Chondrocyte (in vitro differentiated cells): ENCODE measurements around the gene KIF1C. TPM values are rescaled to one million over a fixed set of nuclear protein-coding genes. Genes with fewer than 3 reads are reported as not detected.

ENCODE experiments used
- DNase-seq: peaks from one replicate; pipeline ENCODE4 v3.0.0; 2021; ENCODE audit warnings: mixed read lengths, low spot score
- H3K27ac Mint-ChIP-seq: one replicate; pipeline ENCODE4 v1.8.0; 2021; ENCODE audit warnings: mild to moderate bottlenecking, moderate library complexity, mixed read lengths; ENCODE audit not compliant: unreplicated experiment
- H3K27me3 Mint-ChIP-seq: 2 replicates; pipeline ENCODE4 v1.8.0; 2021; ENCODE audit warnings: low read depth, mixed read lengths
- H3K36me3 Mint-ChIP-seq: 2 replicates; pipeline ENCODE4 v1.8.0; 2021; ENCODE audit warnings: low read depth, mixed read lengths
- H3K4me1 Mint-ChIP-seq: 2 replicates; pipeline ENCODE4 v1.8.0; 2021; ENCODE audit warnings: low read depth, mild to moderate bottlenecking, mixed read lengths
- H3K4me3 Mint-ChIP-seq: one replicate; pipeline ENCODE4 v1.8.0; 2021; ENCODE audit warnings: mild to moderate bottlenecking, moderate library complexity, mixed read lengths; ENCODE audit not compliant: unreplicated experiment
- H3K9me3 Mint-ChIP-seq: 2 replicates; pipeline ENCODE4 v1.8.0; 2021; ENCODE audit warnings: low read depth, mixed read lengths
- total RNA-seq: library from RNA; stranded (reverse); gene quantifications from 3 replicates; pipeline ENCODE4 v1.2.1, GENCODE V29; 2021
- TF ChIP-seq, protein P1 (sequence below): fragments of 200-600 bp; sonication (generic); IDR thresholded peaks from 2 replicates; pipeline ENCODE4 v1.5.0; 2021; ENCODE audit warnings: antibody characterized with exemption, mild to moderate bottlenecking, moderate library complexity

The KIF1C gene
- total RNA-seq, 1 donor from 2014 or later = 174 TPM

DNA sequence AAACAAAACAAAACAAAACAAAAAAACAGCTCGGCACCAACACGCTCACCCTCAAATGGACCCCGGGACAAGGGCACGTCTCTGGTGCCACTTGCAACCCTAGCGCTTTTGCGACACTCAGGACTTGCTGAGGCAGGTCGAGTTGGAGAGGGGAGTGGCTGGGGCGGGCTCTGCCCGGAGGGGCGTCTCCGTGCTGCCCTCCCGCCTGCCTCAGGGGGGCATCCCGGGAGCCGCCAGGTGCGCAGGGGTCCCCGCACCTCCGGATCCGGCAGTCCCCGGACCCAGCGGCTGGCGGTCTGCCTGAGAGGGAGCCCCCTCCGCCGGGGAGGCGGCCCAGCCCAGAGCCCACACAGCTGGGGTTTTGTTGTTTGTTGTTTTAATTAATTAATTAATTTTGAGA lies 37.6 kb downstream of the KIF1C start, which contains the start of gene SLC52A1:
Gene SLC52A1 (minus strand): TSS at position 112 of the 400 bp plus-strand sequence. CDS start 820 bp downstream, outside the sequence.
- Mint-ChIP-seq H3K4me3 (no peak within 1 kb of the TSS), H3K9me3 (no peaks in the 10 kb centered on the region), H3K36me3 (no peaks in the 10 kb centered on the region), H3K27ac (no peak within 1 kb of the TSS), H3K4me1 (peaks cover 6% of the 10 kb centered on the region), H3K27me3 (peaks cover 5% of the 10 kb centered on the region)
- no peak for DNase-seq
- TF ChIP-seq, protein P1, sequence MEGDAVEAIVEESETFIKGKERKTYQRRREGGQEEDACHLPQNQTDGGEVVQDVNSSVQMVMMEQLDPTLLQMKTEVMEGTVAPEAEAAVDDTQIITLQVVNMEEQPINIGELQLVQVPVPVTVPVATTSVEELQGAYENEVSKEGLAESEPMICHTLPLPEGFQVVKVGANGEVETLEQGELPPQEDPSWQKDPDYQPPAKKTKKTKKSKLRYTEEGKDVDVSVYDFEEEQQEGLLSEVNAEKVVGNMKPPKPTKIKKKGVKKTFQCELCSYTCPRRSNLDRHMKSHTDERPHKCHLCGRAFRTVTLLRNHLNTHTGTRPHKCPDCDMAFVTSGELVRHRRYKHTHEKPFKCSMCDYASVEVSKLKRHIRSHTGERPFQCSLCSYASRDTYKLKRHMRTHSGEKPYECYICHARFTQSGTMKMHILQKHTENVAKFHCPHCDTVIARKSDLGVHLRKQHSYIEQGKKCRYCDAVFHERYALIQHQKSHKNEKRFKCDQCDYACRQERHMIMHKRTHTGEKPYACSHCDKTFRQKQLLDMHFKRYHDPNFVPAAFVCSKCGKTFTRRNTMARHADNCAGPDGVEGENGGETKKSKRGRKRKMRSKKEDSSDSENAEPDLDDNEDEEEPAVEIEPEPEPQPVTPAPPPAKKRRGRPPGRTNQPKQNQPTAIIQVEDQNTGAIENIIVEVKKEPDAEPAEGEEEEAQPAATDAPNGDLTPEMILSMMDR = no peak

- DNase-seq = no peak
- H3K27ac Mint-ChIP-seq = no peak overlapping the region
- no peaks in the 10 kb centered on the region for H3K9me3 Mint-ChIP-seq
- H3K27me3 Mint-ChIP-seq = no peaks in the 10 kb centered on the region
- no peak overlapping the region for H3K4me3 Mint-ChIP-seq
- no peaks in the 10 kb centered on the region for H3K36me3 Mint-ChIP-seq
- TF ChIP-seq, protein P1 = no peak
- no peaks in the 10 kb centered on the region for H3K4me1 Mint-ChIP-seq
Observed at GRCh38 chr17:5042157-5043022, 44.6 kb downstream of the KIF1C start.

DNA sequence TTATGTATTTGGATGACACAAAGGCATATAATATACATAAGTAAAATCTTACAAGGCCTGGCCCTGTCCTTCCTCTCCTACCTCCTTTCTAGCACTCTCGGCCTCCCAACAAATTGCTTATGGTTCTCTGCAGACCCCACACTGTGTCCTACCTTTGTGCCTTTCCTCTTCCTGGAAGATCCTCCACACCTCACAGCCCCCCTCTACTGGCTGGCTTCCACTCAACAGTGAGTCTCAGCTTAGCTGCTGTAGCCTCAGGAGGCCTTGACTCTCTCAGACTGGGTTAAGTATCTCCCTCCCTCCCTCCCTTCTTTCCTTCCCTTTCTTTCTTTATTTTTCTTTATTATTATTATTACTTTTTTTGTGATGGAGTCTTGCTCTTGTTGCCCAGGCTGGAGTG lies 45.8 kb downstream of the KIF1C start:
- Mint-ChIP-seq H3K4me1 (no peaks in the 10 kb centered on the region), H3K9me3 (no peaks in the 10 kb centered on the region), H3K36me3 (no peaks in the 10 kb centered on the region), H3K27ac (no peak overlapping the region), H3K4me3 (no peak overlapping the region), H3K27me3 (no peaks in the 10 kb centered on the region)
- no peak for DNase-seq
- TF ChIP-seq, protein P1 = no peak

DNA sequence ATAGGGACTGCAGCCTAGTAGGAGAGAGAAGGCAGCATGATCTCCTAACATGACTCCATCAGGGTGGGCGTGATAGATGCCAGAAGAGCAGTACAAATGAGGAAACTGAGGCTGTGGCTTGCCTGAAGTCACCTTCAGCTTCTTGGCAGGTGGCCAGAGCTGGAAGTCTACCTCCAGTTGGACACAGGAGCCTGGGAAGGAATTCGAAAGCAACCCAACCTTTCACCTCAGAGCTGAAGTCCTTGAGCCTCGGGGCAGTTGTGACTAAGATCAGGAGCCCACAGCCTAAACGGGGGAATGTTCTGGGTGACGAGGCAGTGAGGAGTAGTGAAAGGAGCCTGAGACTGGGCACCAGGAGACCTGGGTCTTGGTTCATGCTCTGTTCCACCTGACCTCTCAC lies 46.9 kb downstream of the KIF1C start:
- Mint-ChIP-seq H3K9me3 (no peaks in the 10 kb centered on the region), H3K27ac (no peak overlapping the region), H3K4me3 (no peak overlapping the region), H3K4me1 (no peaks in the 10 kb centered on the region), H3K36me3 (no peaks in the 10 kb centered on the region), H3K27me3 (no peaks in the 10 kb centered on the region)
- TF ChIP-seq, protein P1 = no peak
- DNase-seq = no peak

- Mint-ChIP-seq H3K36me3 (no peaks in the 10 kb centered on the region), H3K4me3 (no peak overlapping the region), H3K4me1 (no peaks in the 10 kb centered on the region), H3K27ac (no peak overlapping the region), H3K27me3 (no peaks in the 10 kb centered on the region), H3K9me3 (no peaks in the 10 kb centered on the region)
- TF ChIP-seq, protein P1 = no peak
- DNase-seq = no peak
Observed at GRCh38 chr17:5045496-5045895, 47.7 kb downstream of the KIF1C start.
